Activated gamma-delta T cell treated with anti-CD3 and anti-CD28 coated beads, Interleukin-2, amount 50 U/mL, for 16 hours (primary cell): Measurements from ENCODE around the gene KCNMA1.

ENCODE experiments used
- DNase-seq: peaks from one replicate; pipeline ENCODE4 v3.0.0-alpha.2; 2020; ENCODE audit warnings: low read depth

Gene KCNMA1

GRCh38 chr10:76887223-76888010, 750.2 kb downstream of the KCNMA1 start:
- DNase-seq = no peak

DNA sequence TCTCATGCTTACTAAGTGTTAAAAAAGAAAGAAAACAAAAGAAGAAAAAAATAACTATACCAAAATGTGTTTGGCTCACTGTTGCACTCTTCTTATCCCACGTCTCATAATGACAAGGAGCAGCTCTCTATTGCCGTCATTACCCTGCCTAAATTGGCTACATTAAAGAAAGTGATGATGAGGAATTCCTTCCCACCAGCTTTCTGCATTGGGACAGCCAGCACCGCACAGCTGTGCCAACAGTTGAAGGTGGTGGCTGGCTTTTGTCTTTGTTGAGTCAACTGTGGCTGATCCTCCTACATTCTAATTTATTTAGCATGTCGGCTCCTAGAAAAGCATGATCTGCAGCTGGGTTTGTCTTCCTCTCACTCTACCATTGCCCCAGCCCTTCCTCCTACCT, 751.8 kb downstream of the KCNMA1 start:
- no peak for DNase-seq

- DNase-seq = no peak
These were observed 752.8 kb downstream of the KCNMA1 start for GRCh38 chr10:76884673-76885275.

GRCh38 chr10:76883596-76883995, 754.0 kb downstream of the KCNMA1 start:
- DNase-seq = no peak

- DNase-seq = no peak
These were observed 754.8 kb downstream of the KCNMA1 start for GRCh38 chr10:76882796-76883195.

DNA sequence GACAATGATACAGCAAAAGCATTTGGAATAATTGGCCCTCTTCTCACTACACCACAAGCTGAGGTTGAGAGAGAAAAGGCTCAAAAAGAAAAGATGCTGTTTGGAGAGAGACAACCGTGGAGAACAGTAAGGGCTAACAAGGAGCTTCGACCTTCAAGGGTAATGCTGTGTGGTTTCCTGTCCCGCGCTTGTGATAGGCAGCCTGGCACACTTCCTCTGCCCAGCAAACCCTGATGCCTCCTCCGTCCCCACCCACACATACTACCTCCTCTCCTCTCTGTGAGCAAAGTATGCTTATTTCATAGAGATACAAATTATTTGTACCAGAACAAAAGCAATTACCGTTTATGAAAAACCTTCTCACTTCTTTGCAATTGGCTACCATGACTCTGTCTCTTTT, 755.4 kb downstream of the KCNMA1 start:
- DNase-seq = no peak

- DNase-seq = no peak
These were observed 756.0 kb downstream of the KCNMA1 start for GRCh38 chr10:76881477-76882220.

GRCh38 chr10:76880931-76881330, 756.7 kb downstream of the KCNMA1 start:
- no peak for DNase-seq

GRCh38 chr10:76879116-76879913, 758.3 kb downstream of the KCNMA1 start:
- DNase-seq = no peak

DNA sequence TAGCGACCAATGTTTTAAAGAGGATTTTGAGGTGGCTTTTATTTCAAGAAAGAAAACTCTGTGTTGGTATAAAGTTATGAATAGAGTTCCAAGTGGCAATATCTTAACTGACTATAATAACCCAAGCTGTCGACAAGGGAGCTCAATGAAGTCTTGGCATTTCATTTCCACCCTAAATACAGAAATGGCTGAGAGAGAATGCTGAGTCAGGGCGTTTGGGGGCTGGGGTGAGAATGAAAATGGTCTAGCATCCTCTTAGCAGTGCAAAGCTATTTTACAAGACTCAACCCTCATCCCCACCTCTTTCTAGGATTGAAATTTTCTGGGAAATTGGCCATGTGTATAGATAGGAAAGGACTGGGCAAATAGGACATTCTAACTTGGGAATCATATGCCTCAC, 759.1 kb downstream of the KCNMA1 start:
- no peak for DNase-seq

DNA sequence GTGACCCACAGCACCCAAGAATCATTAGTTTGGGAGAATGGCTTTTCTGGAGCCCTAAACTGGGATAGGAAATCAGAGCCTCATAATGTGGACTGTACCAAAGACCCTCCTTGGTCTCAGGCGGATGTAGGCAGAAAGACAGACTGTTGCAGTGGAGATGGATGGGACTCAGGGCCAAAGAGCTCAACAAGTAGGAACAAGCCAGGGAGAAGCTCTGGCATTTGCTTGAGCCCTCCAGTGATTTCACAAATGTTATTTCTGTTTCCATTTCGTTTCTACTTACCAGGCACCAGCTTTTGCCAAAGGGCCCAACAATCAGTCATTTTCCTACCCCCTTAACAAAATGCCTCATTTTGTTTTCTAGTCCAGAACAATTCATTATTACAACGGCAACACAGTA, 762.7 kb downstream of the KCNMA1 start:
- DNase-seq = no peak

GRCh38 chr10:76874176-76874575, 763.4 kb downstream of the KCNMA1 start:
- no peak for DNase-seq

DNA sequence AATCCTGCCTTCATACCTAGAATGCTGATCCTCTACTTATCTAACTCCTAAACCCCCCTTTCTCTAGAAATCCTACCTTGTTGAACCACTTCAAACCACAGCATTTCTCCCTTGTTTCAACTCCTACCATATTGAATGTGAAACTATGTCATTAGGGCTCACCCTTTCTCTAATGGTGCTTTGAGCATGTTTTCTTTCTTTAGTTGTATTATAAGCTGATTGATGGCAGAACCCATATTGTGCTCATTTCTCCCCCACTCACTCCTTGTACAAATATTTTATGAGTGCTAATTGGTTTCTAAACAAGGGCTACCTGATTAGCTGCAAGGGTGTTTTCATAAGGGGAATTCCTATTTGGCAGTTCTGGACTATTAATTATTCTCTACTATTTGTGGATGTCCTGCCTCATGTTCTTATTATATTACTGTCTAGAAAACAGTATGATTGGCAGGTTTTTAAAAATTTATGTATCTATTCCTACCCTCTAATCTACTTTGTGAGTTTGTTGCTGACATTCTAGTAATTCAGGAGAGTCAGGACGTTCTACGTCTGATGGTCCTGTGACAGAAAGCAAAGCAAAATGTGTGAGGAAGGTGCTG, 765.8 kb downstream of the KCNMA1 start:
- DNase-seq = no peak

GRCh38 chr10:76869931-76870330, 767.7 kb downstream of the KCNMA1 start:
- no peak for DNase-seq

- no peak for DNase-seq
These were observed 769.3 kb downstream of the KCNMA1 start for GRCh38 chr10:76868098-76868977.

GRCh38 chr10:76866841-76867586, 770.6 kb downstream of the KCNMA1 start:
- no peak for DNase-seq

- DNase-seq = no peak
These were observed 772.7 kb downstream of the KCNMA1 start for GRCh38 chr10:76864922-76865321.

DNA sequence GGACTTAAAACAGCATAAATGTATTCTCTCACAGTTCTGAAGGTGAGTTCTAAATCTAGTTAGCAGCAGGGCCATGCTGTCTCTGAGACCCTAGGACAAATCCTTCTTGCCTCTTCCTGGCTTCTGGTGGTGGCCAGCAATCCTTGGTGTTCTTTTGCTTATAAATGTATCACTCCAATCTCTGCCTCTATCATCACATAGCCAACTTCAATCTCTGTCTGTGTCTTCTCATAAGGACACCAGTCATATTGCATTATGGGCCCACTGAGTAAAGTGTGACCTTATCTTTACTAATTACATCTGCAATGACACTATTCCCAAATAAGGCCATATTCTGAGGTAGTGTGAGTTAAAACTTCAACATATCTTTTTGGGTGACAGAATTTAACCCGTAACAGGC, 778.9 kb downstream of the KCNMA1 start:
- DNase-seq = no peak

DNA sequence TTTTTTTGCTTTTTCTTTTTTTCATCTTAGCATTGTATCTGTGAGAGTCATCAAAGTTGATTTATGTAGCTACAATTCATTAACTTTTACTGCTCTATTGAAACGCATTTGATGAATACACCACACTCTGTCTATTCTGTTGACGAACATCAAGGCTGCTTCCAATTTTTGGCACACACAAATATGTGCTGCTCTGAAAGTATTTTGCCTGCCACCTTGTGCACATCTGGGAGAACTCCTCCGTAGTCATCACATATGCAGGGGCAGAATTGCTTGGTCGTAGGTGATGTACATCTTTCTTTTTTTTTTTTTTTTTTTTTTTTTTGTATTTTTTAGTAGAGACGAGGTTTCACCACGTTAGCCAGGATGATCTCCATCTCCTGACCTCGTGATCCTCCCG, 796.8 kb downstream of the KCNMA1 start:
- no peak for DNase-seq

GRCh38 chr10:76839276-76839675, 798.3 kb downstream of the KCNMA1 start:
- DNase-seq = no peak
